Measurements from ENCODE around the gene LGALS7B.
"Not testable (repeated sequence)": the region's sequence is repeated elsewhere in the genome, so short reads cannot be mapped to it uniquely, and the experiment has no call there.

Gene LGALS7B

GRCh38 chr19:38821230-38821825 lies 32.3 kb downstream of the LGALS7B start:
- not testable (repeated sequence) for DNase-seq (ENCODE audit: low spot score)

- DNase-seq (ENCODE audit: low spot score), result not testable (repeated sequence)
Measured at GRCh38 chr19:38825936-38826335, 36.9 kb downstream of the LGALS7B start.

GRCh38 chr19:38826856-38827551 lies 38.0 kb downstream of the LGALS7B start:
- no peak for DNase-seq (ENCODE audit: low spot score)

- DNase-seq (ENCODE audit: low spot score), result not testable (repeated sequence)
Measured at GRCh38 chr19:38829203-38829602, 40.2 kb downstream of the LGALS7B start.

- no peak for DNase-seq (ENCODE audit: low spot score)
Measured at GRCh38 chr19:38830039-38830733, 41.2 kb downstream of the LGALS7B start.

- no peak for DNase-seq (ENCODE audit: low spot score)
Measured at GRCh38 chr19:38831142-38831605, 42.2 kb downstream of the LGALS7B start.

- DNase-seq (ENCODE audit: low spot score), result no peak
Measured at GRCh38 chr19:38833092-38833425, 44.1 kb downstream of the LGALS7B start.

GRCh38 chr19:38834104-38834490 lies 45.1 kb downstream of the LGALS7B start:
- DNase-seq (ENCODE audit: low spot score), result no peak

GRCh38 chr19:38834590-38834989 lies 45.6 kb downstream of the LGALS7B start:
- no peak for DNase-seq (ENCODE audit: low spot score)

- DNase-seq (ENCODE audit: low spot score), result no peak
Measured at GRCh38 chr19:38836159-38836982, 47.4 kb downstream of the LGALS7B start.

- DNase-seq (ENCODE audit: low spot score), result no peak
Measured at GRCh38 chr19:38836983-38837626, 48.1 kb downstream of the LGALS7B start.

GRCh38 chr19:38837656-38838121 lies 48.7 kb downstream of the LGALS7B start:
- DNase-seq (ENCODE audit: low spot score), result no peak

GRCh38 chr19:38838208-38838985 lies 49.4 kb downstream of the LGALS7B start:
- peak; percentile 53 for DNase-seq (ENCODE audit: low spot score)

- DNase-seq (ENCODE audit: low spot score), result no peak
Measured at GRCh38 chr19:38838986-38839761, 50.2 kb downstream of the LGALS7B start.

- no peak for DNase-seq (ENCODE audit: low spot score)
Measured at GRCh38 chr19:38839816-38840582, 51.0 kb downstream of the LGALS7B start.

GRCh38 chr19:38840583-38840968 lies 51.6 kb downstream of the LGALS7B start:
- DNase-seq (ENCODE audit: low spot score), result no peak

Measured in CD4-positive, alpha-beta T cell treated with Interleukin-2 at 100 ng/mL for 4 hours (primary cell).